Small intestine (tissue), 7 donors: ENCODE measurements around the gene SDHC. TPM values are rescaled to one million over a fixed set of nuclear protein-coding genes. Genes with fewer than 3 reads are reported as not detected.
A peak's percentile ranks its signal among the peaks of the same experiment; 100 is the strongest.
"Not testable (repeated sequence)": the region's sequence is repeated elsewhere in the genome, so short reads cannot be mapped to it uniquely, and the experiment has no call there.

Source experiments
- DNase-seq, 2 donors: peaks; one replicate each; pipeline versions ENCODE4 v3.0.0 to v3.0.0-alpha.2; 2013
- FAIRE-seq: peaks from 2 replicates; lab custom pipeline; 2012; peaks lifted over from hg19 to GRCh38; lab: Jason Lieb, UNC
- H3K27ac ChIP-seq, 3 donors: one replicate each; pipeline ENCODE4 v1.5.1; 2013; ENCODE audit warnings: low read length in 2 of 3, mild to moderate bottlenecking in 2 of 3, control low read depth in 1 of 3, inconsistent platforms in 1 of 3, low read depth in 1 of 3, moderate library complexity in 1 of 3
- H3K27me3 ChIP-seq, 3 donors: one replicate each; pipeline ENCODE4 v1.6.1; 2013; ENCODE audit warnings: low read length in 3 of 3, inconsistent platforms in 1 of 3; ENCODE audit not compliant: control insufficient read depth in 3 of 3, insufficient read depth in 3 of 3
- H3K36me3 ChIP-seq, 3 donors: one replicate each; pipeline ENCODE4 v1.6.1; 2013; ENCODE audit warnings: low read length in 3 of 3, inconsistent platforms in 1 of 3, low read depth in 1 of 3, mild to moderate bottlenecking in 1 of 3, moderate library complexity in 1 of 3; ENCODE audit not compliant: control insufficient read depth in 3 of 3, insufficient read depth in 2 of 3
- H3K4me1 ChIP-seq, 3 donors: one replicate each; pipeline ENCODE4 v1.6.1; 2013; ENCODE audit warnings: low read length in 2 of 3, inconsistent platforms in 1 of 3, low read depth in 1 of 3, mild to moderate bottlenecking in 1 of 3, moderate library complexity in 1 of 3; ENCODE audit not compliant: control insufficient read depth in 3 of 3, insufficient read depth in 2 of 3
- H3K4me3 ChIP-seq, 3 donors: one replicate each; pipeline ENCODE4 v1.5.1; 2013; ENCODE audit warnings: low read length in 3 of 3, control low read depth in 1 of 3, inconsistent platforms in 1 of 3, low read depth in 1 of 3, mild to moderate bottlenecking in 1 of 3, moderate library complexity in 1 of 3
- H3K9me3 ChIP-seq, 2 donors: one replicate each; pipeline ENCODE4 v1.6.1; 2013; ENCODE audit warnings: low read depth in 1 of 2, low read length in 1 of 2; ENCODE audit not compliant: control insufficient read depth in 2 of 2, insufficient read depth in 1 of 2
- WGBS, 3 donors: extraction: QIAGEN DNeasy Blood & Tissue Kit; methylation state at CpG; one replicate each; pipeline ENCODE4 v1.1.7; 2013; 5-methylcytosine and 5-hydroxymethylcytosine counted together
- polyA plus RNA-seq, 4 donors: library from polyadenylated mRNA; stranded (reverse) in 3 of 4; unstranded in 1 of 4; fragments of 200-250 nt in 3 of 4; fragments of 120-200 nt in 1 of 4; gene quantifications; one replicate each; pipeline versions ENCODE4 v1.2.1 to v1.2.3, GENCODE V29; 2013
- donor health status: healthy with polysubstance abuse.
- donor health status: control.
- donor health status: control.
- donor health status: Bipolar disorder and iron deficiency.
- donor health status: healthy.

SDHC gene
- polyA plus RNA-seq, 4 donors: 175 to 262 (median 211) TPM

DNA sequence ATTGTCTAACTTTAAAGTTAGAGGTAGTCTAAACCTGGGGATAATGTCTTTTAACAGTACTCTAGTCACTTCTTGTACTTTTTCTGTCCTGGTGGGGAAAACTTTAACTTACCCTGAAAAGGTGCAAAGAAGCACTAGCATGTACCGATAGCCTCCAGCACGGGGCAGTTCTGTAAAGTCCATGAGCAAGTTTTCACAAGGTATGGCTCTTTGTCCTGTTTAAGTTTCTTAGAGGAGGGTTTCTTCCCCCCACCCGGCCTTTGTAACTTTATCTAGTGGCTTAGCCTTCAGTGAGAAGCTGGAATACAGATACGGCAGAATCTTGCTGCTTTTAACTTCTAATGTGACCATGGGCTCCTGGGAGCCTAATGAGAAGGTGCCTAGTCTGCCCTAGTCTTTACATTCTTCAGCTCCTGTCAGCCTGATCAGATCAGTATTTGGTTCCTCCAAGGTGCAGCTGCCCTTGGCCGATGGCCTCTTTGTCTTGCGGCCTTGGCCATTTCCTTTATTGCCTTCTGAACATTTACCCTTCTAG, 93.3 kb downstream of the SDHC start:
- Histone ChIP-seq H3K9me3 (no peaks in the 10 kb centered on the region), H3K27me3 (no peaks in the 10 kb centered on the region), H3K4me3 (no peak overlapping the region), H3K27ac (no peak overlapping the region), H3K4me1 (peaks cover 0 to 9% (median 2%) of the 10 kb centered on the region in 3 donors), H3K36me3 (peaks cover 0 to 4% (median 0%) of the 10 kb centered on the region in 3 donors)
- no peak for DNase-seq
- 86 to 88% (median 87%) methylated on average over 6 of the region's 6 CpGs for WGBS, 3 donors
- no peak for FAIRE-seq

DNA sequence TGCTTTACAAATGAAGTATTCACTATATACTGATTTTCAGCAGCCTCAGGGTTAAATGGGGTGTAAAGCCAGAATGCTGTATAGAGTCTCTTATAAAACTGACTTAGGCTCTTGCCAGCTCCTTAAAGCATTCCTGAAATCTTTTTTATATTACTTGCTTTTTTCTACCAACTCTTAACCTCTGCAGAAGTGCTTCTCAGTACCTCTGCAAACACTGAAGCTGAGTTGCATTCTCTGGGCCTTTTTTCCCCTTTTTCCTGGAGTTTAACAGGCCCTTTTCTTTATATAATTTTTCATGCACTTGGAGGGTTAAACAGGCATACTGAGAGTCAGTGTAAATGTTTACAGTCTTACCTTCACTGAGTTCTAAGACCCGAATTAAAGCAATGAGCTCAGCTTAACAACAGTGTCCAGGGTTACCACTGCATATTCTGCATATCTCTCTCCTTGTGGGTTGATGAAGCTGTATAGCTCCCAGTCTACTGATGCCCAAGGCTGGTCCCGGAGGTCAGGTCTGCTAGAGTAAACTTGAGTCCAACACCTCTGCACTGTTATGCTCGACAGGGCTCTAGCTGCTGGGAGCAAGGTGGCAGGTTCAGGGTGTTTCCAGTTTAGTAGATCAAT, 94.4 kb downstream of the SDHC start:
- Histone ChIP-seq H3K4me3 (no peak overlapping the region), H3K36me3 (peaks cover 0 to 4% (median 0%) of the 10 kb centered on the region in 3 donors), H3K27me3 (no peaks in the 10 kb centered on the region), H3K27ac (no peak overlapping the region), H3K9me3 (no peaks in the 10 kb centered on the region), H3K4me1 (peaks cover 0 to 9% (median 2%) of the 10 kb centered on the region in 3 donors)
- 55 to 76% (median 63%) methylated on average over 3 of the region's 3 CpGs for WGBS, 3 donors
- no peak for FAIRE-seq
- DNase-seq: no peak

DNA sequence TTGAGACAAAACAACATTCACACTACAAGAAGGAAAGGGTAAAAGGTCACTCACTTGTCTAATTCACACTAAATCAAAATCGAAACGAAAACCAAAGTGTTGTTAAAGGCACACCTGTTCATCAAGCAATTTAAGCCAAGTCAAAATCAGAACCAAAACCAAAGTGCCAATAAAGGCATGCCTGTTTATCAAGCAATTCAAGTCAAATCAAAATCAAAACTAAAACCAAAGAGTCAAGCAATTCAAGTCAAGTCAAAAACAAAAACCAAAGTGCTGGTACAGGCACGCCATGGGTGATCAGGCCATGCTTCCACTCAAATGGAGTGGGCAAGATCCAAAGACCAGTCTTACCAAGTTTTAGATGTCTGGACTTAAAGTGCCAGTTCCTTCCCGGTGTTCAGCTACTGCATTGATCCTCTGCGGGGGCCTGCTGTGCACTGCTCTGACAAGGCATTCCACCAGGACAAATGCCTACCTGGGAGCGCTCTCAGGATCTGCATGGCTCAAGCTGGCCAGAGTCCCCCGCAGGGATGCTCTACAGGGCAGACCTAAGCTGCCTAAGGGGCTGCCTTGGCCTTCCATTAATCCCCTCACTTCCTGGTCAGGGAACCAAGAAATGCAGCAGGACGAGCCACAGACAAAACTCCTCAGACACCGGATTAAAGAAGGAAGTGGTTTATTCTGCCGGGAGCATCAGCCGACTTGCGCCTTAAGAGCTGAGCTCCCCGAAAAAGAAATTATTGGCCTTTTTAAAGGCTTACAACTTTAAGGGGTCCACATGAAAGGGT, 95.9 kb downstream of the SDHC start:
- H3K27ac ChIP-seq: peak overlapping the region in 2 of 3 donors; percentile 14 to 71
- H3K4me1 ChIP-seq, H3K9me3 ChIP-seq: not testable (repeated sequence)

DNA sequence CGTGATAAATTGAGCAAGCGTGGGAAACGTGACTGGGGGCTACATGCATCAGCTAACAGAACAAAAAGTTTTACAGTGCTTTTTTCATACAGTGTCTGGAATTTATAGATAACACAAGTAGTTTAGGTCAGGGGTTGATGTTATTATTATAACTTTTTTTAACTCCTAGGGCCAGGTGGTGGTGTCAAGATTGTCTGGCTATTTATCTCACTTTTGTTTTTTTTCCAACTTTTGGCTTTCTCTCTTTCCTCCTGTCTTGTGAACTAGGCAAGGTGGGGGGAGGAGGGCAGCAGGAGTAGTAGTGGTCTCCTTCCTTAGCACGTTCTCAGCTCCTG, 96.4 kb downstream of the SDHC start:
- not testable (repeated sequence) for H3K27me3 ChIP-seq, H3K36me3 ChIP-seq, H3K9me3 ChIP-seq, H3K4me3 ChIP-seq, DNase-seq, FAIRE-seq, H3K4me1 ChIP-seq, H3K27ac ChIP-seq
- 80 to 88% (median 88%) methylated on average over 4 of the region's 4 CpGs for WGBS, 3 donors

More for the DNA sequence above, 95.9 kb downstream of the SDHC start:
- peak in 1 of 2 donors; percentile 63 for DNase-seq
- H3K36me3 ChIP-seq, FAIRE-seq, H3K27me3 ChIP-seq: not testable (repeated sequence)
- H3K4me3 ChIP-seq: peak overlapping the region in 1 of 3 donors; percentile 5
- WGBS, 3 donors: 62 to 74% (median 67%) methylated on average over 13 of the region's 13 CpGs

Other genes starting within 250 kb of the SDHC start
- gene ARHGAP30, start 244.5 kb upstream of the SDHC start, polyA plus RNA-seq: 1 to 10 TPM; 2.2 to 5.8 (median 5.2) TPM
- gene NECTIN4, start 224.8 kb upstream of the SDHC start, polyA plus RNA-seq: 1 to 10 TPM in 1 of 4 donors, under 1 TPM in 2, not detected in 1; 0.22 to 1.0 (median 0.93) TPM
- 1 to 10 TPM; 1.8 to 5.8 (median 3.0) TPM for gene KLHDC9, start 216.0 kb upstream of the SDHC start, polyA plus RNA-seq
- 100 to 1,000 TPM in 2 of 4 donors, 10 to 100 TPM in 2; 62.8 to 130 (median 106) TPM for gene PFDN2, start 196.3 kb upstream of the SDHC start, polyA plus RNA-seq
- gene NIT1, start 196.3 kb upstream of the SDHC start, polyA plus RNA-seq: 100 to 1,000 TPM in 1 of 4 donors, 10 to 100 TPM in 3; 51.3 to 131 (median 83.2) TPM
- gene DEDD, start 181.7 kb upstream of the SDHC start, polyA plus RNA-seq: 10 to 100 TPM; 22.7 to 31.8 (median 24.6) TPM
- 100 to 1,000 TPM; 137 to 193 (median 167) TPM for gene UFC1, start 160.4 kb upstream of the SDHC start, polyA plus RNA-seq
- gene USP21, start 154.9 kb upstream of the SDHC start, polyA plus RNA-seq: 10 to 100 TPM; 15.4 to 30.8 (median 17.9) TPM
- gene PPOX, start 148.0 kb upstream of the SDHC start, polyA plus RNA-seq: 10 to 100 TPM; 12.6 to 51.9 (median 18.9) TPM
- gene B4GALT3, start 136.9 kb upstream of the SDHC start, polyA plus RNA-seq: 10 to 100 TPM; 16.5 to 38.0 (median 29.7) TPM
- gene ADAMTS4, start 115.3 kb upstream of the SDHC start, polyA plus RNA-seq: 1 to 10 TPM in 2 of 4 donors, under 1 TPM in 2; under 0.01 to 7.9 (median 0.78) TPM
- 100 to 1,000 TPM; 113 to 170 (median 121) TPM for gene NDUFS2, start 112.0 kb upstream of the SDHC start, polyA plus RNA-seq
- 10 to 100 TPM; 11.6 to 79.8 (median 41.8) TPM for gene FCER1G, start 99.1 kb upstream of the SDHC start, polyA plus RNA-seq
- 10 to 100 TPM in 1 of 4 donors, 1 to 10 TPM in 1, under 1 TPM in 1, not detected in 1; 0.42 to 77.6 (median 3.2) TPM for gene APOA2, start 90.8 kb upstream of the SDHC start, polyA plus RNA-seq
- gene TOMM40L, start 88.3 kb upstream of the SDHC start, polyA plus RNA-seq: 10 to 100 TPM; 12.4 to 32.9 (median 22.1) TPM
- 10 to 100 TPM in 1 of 4 donors, 1 to 10 TPM in 2, under 1 TPM in 1; 0.28 to 13.3 (median 6.4) TPM for gene NR1I3, start 76.2 kb upstream of the SDHC start, polyA plus RNA-seq
- 1 to 10 TPM in 2 of 4 donors, not detected in 2; 2.0 to 2.9 TPM for gene PCP4L1, start 55.6 kb upstream of the SDHC start, polyA plus RNA-seq
- gene MPZ, start 4.4 kb upstream of the SDHC start, polyA plus RNA-seq: 1 to 10 TPM in 2 of 4 donors, under 1 TPM in 2; 0.27 to 4.0 (median 2.1) TPM
- gene CFAP126, start 53.5 kb downstream of the SDHC start, polyA plus RNA-seq: under 1 TPM in 1 of 4 donors, not detected in 3; 0.21 TPM
- gene FCGR2A, start 191.1 kb downstream of the SDHC start, polyA plus RNA-seq: 10 to 100 TPM in 1 of 4 donors, 1 to 10 TPM in 3; 1.1 to 18.7 (median 3.8) TPM
- gene HSPA6, start 210.2 kb downstream of the SDHC start, polyA plus RNA-seq: 1 to 10 TPM in 2 of 4 donors, under 1 TPM in 2; 0.22 to 1.6 (median 0.72) TPM
- gene FCGR3A, start 235.4 kb downstream of the SDHC start, polyA plus RNA-seq: 10 to 100 TPM in 1 of 4 donors, 1 to 10 TPM in 3; 1.3 to 19.5 (median 2.4) TPM